SK-N-SH treated with all-trans-retinoic acid at 6 μM for 48 hours (cell line): ENCODE data around the gene LMTK2.

Source experiments
- ATAC-seq: fragments of 200-7000 bp; cut with Tn5 transposase; 3 replicates; pipeline ENCODE4 v1.9.1; 2020; ENCODE audit warnings: mild to moderate bottlenecking, moderate library complexity
- ARNTL ChIP-seq: fragments of 450-650 bp; formaldehyde crosslinking; IDR thresholded peaks from 2 replicates; pipeline ENCODE4 v1.5.0; 2020; ENCODE audit warnings: low read depth, mild to moderate bottlenecking, moderate library complexity, borderline replicate concordance
- BACH2 ChIP-seq: fragments of 250-450 bp; sonication (Bioruptor Pico); IDR thresholded peaks from 2 replicates; pipeline ENCODE4 v1.9.0; 2021; ENCODE audit warnings: mild to moderate bottlenecking, borderline replicate concordance
- CSDC2 ChIP-seq: fragments of 250-450 bp; sonication (Bioruptor Pico); IDR thresholded peaks from 2 replicates; pipeline ENCODE4 v1.5.0; 2020; ENCODE audit warnings: mild to moderate bottlenecking, moderate library complexity
- CSRNP3 ChIP-seq: fragments of 250-450 bp; sonication (Bioruptor Pico); IDR thresholded peaks from 2 replicates; pipeline ENCODE4 v1.5.1; 2021; ENCODE audit warnings: mild to moderate bottlenecking, moderate library complexity
- GLIS3 ChIP-seq: fragments of 250-450 bp; sonication (Bioruptor Pico); IDR thresholded peaks from 2 replicates; pipeline ENCODE4 v1.5.0; 2020; ENCODE audit warnings: mild to moderate bottlenecking, moderate library complexity
- ISL1 ChIP-seq: fragments of 250-450 bp; sonication (Bioruptor Pico); IDR thresholded peaks from 2 replicates; pipeline ENCODE4 v2.1.2; 2022; ENCODE audit warnings: mild to moderate bottlenecking, moderate library complexity
- OSR1 ChIP-seq: fragments of 250-450 bp; sonication (Bioruptor Pico); IDR thresholded peaks from 2 replicates; pipeline ENCODE4 v1.8.0; 2022; ENCODE audit warnings: moderate library complexity, mild to moderate bottlenecking, inconsistent platforms
- PATZ1 ChIP-seq: fragments of 250-450 bp; sonication (Bioruptor Pico); IDR thresholded peaks from 2 replicates; pipeline ENCODE4 v1.8.0; 2020; ENCODE audit warnings: mild to moderate bottlenecking, moderate library complexity, borderline replicate concordance
- PPARA ChIP-seq: fragments of 250-450 bp; sonication (Bioruptor Pico); IDR thresholded peaks from 2 replicates; pipeline ENCODE4 v1.5.0; 2020; ENCODE audit warnings: mild to moderate bottlenecking, borderline replicate concordance
- RARB ChIP-seq: fragments of 250-450 bp; sonication (Bioruptor Pico); IDR thresholded peaks from 2 replicates; pipeline ENCODE4 v1.8.0; 2021; ENCODE audit warnings: mild to moderate bottlenecking, moderate library complexity
- TOX ChIP-seq: fragments of 250-450 bp; sonication (Bioruptor Pico); IDR thresholded peaks from 2 replicates; pipeline ENCODE4 v1.8.0; 2021; ENCODE audit warnings: mild to moderate bottlenecking, moderate library complexity, borderline replicate concordance
- TSHZ2 ChIP-seq: fragments of 250-450 bp; sonication (Bioruptor Pico); IDR thresholded peaks from 2 replicates; pipeline ENCODE4 v1.5.0; 2020; ENCODE audit warnings: mild to moderate bottlenecking, moderate library complexity
- ZC3H10 ChIP-seq: fragments of 250-450 bp; sonication (Bioruptor Pico); IDR thresholded peaks from 2 replicates; pipeline ENCODE4 v1.5.1; 2021; ENCODE audit warnings: mild to moderate bottlenecking, moderate library complexity
- ZFP3 ChIP-seq: fragments of 250-450 bp; sonication (Bioruptor Pico); IDR thresholded peaks from 2 replicates; pipeline ENCODE4 v1.5.0; 2020; ENCODE audit warnings: mild to moderate bottlenecking, moderate library complexity
- ZFP30 ChIP-seq: fragments of 450-650 bp; formaldehyde crosslinking; IDR thresholded peaks from 2 replicates; pipeline ENCODE4 v1.5.0; 2022; ENCODE audit warnings: mild to moderate bottlenecking, moderate library complexity
- ZNF565 ChIP-seq: fragments of 450-650 bp; formaldehyde crosslinking; conservative IDR thresholded peaks from 2 replicates; pipeline ENCODE4 v1.5.0; 2020; ENCODE audit warnings: low read depth, mild to moderate bottlenecking, moderate library complexity
- ZNF70 ChIP-seq: fragments of 450-650 bp; formaldehyde crosslinking; IDR thresholded peaks from 2 replicates; pipeline ENCODE4 v1.5.0; 2020; ENCODE audit warnings: mild to moderate bottlenecking, moderate library complexity

Gene LMTK2

GRCh38 chr7:98174334-98175259, 67.9 kb downstream of the LMTK2 start:
- no peak for TF ChIP-seq ZNF70 (CRISPR knock-in tag)
- no peak for TF ChIP-seq PATZ1 (CRISPR knock-in tag)
- no peak for TF ChIP-seq RARB (CRISPR knock-in tag)
- no peak for TF ChIP-seq BACH2 (CRISPR knock-in tag)
- no peak for TF ChIP-seq ZFP3 (CRISPR knock-in tag)
- ATAC-seq, result no peak

GRCh38 chr7:98175260-98175940, 68.7 kb downstream of the LMTK2 start:
- no peak for ATAC-seq
- TF ChIP-seq PPARA (CRISPR knock-in tag) (no peak), TOX (CRISPR knock-in tag) (no peak)

- TF ChIP-seq ISL1 (CRISPR knock-in tag) (no peak), ZFP30 (CRISPR knock-in tag) (no peak)
- TF ChIP-seq, all 23 proteins: peak for 0
- no peak for ATAC-seq
Observed at GRCh38 chr7:98177553-98177952, 70.9 kb downstream of the LMTK2 start.

- no peak for TF ChIP-seq ZC3H10 (CRISPR knock-in tag)
- no peak for TF ChIP-seq CSRNP3 (CRISPR knock-in tag)
- no peak for TF ChIP-seq OSR1
- TF ChIP-seq ZFP30 (CRISPR knock-in tag), result no peak
- TF ChIP-seq PATZ1 (CRISPR knock-in tag), result no peak
- no peak for TF ChIP-seq ZNF70 (CRISPR knock-in tag)
- no peak for TF ChIP-seq CSDC2
- no peak for TF ChIP-seq PPARA (CRISPR knock-in tag)
- TF ChIP-seq TSHZ2 (CRISPR knock-in tag), result no peak
- no peak for TF ChIP-seq ARNTL (CRISPR knock-in tag)
- no peak for TF ChIP-seq ZNF565 (CRISPR knock-in tag)
- no peak for TF ChIP-seq ISL1 (CRISPR knock-in tag)
- no peak for TF ChIP-seq GLIS3 (CRISPR knock-in tag)
- no peak for TF ChIP-seq RARB (CRISPR knock-in tag)
- no peak for ATAC-seq
Observed at GRCh38 chr7:98178321-98178720, 71.7 kb downstream of the LMTK2 start.
